SK-N-MC (cell line): ENCODE results near the gene CPSF3.

Experiments used
- EZH2 ChIP-seq: fragments of 200-600 bp; sonication (generic); IDR thresholded peaks from one replicate; pipeline ENCODE4 v1.6.1; 2017; ENCODE audit warnings: antibody characterized with exemption
- POLR2AphosphoS5 ChIP-seq: IDR thresholded peaks from 2 replicates; pipeline ENCODE4 v1.6.1; 2012; ENCODE audit warnings: mild to moderate bottlenecking, low read depth, low read length, borderline replicate concordance

DNA sequence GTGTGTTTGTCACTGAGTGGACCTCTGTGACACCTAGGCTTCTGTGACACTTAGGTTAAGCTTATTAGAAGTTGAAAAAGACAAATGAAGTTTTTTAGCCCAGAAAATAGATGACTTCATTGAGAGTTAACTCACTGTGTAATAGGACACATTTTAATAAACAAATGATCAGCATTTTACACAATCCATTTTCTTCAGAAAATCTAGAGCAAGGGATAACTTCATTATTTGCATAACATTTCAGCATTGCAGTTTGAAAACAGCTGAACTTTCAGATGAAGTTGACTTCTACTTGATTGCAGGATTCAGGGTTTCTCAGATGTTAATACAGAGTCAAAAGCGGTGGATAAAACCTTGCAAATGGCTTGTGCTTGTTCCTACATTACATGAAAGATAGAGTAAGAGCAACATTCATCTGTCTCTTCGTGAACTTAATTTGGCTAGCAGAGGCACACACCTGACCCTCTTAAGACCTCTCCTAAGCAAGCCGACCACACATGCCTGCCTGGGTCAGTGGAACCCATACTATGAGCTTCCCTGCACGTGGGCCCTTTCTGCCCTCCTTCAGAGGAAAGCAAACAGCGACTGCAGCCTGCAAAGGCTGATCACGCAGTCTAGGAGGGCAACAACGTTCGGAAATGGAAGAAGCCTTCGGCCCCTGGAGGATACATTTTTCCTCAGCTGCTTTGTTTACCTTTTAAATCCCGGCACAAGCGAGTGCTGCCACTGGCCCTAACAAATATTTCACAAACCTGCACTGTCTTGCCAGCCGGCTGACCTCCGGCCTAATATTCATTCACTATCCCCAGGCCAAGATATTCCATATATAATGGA, 16.7 kb upstream of the CPSF3 start:
- no peak for TF ChIP-seq EZH2
- TF ChIP-seq POLR2AphosphoS5: no peak
